Heart left ventricle (tissue), 16 donors: Measurements from ENCODE around the gene CLMN. TPM values are rescaled to one million over a fixed set of nuclear protein-coding genes. Genes with fewer than 3 reads are reported as not detected.

Experiments
- ATAC-seq, 4 donors: fragments of 200-7000 bp; cut with Tn5 transposase; one replicate each; pipeline ENCODE4 v1.9.1; 2020 to 2022; ENCODE audit warnings: moderate library complexity in 4 of 4, mild to moderate bottlenecking in 3 of 4, moderate number of reproducible peaks in 1 of 4
- DNase-seq, 5 donors: peaks; one replicate each; pipeline ENCODE4 v3.0.0-alpha.2; 2020
- H3K27ac ChIP-seq, 12 donors: fragments of 200-600 bp; sonication (generic) in 4 of 12; one replicate each; pipeline versions ENCODE4 v1.5.0 to v1.8.0; 2016 to 2022; ENCODE audit warnings: mild to moderate bottlenecking in 2 of 12
- H3K27me3 ChIP-seq, 9 donors: fragments of 200-600 bp; sonication (generic) in 2 of 9; one replicate each; pipeline versions ENCODE4 v1.5.1 to v1.8.0; 2016 to 2022; ENCODE audit warnings: mild to moderate bottlenecking in 3 of 9
- H3K36me3 ChIP-seq, 9 donors: fragments of 200-600 bp; sonication (generic) in 2 of 9; one replicate each; pipeline versions ENCODE4 v1.5.0 to v1.8.0; 2018 to 2022; ENCODE audit warnings: mild to moderate bottlenecking in 2 of 9
- H3K4me1 ChIP-seq, 12 donors: fragments of 200-600 bp; sonication (generic) in 4 of 12; one replicate each; pipeline versions ENCODE4 v1.5.0 to v1.8.0; 2016 to 2022; ENCODE audit warnings: mild to moderate bottlenecking in 3 of 12
- H3K4me3 ChIP-seq, 12 donors: fragments of 200-600 bp; sonication (generic) in 4 of 12; one replicate each; pipeline versions ENCODE4 v1.5.0 to v1.8.0; 2017 to 2022; ENCODE audit warnings: mild to moderate bottlenecking in 9 of 12, moderate library complexity in 4 of 12
- H3K9me3 ChIP-seq, 12 donors: fragments of 200-600 bp; sonication (generic) in 4 of 12; one replicate each; pipeline versions ENCODE4 v1.5.0 to v1.8.0; 2016 to 2022; ENCODE audit warnings: mild to moderate bottlenecking in 1 of 12
- POLR2A ChIP-seq, 2 donors: fragments of 450-650 bp; IDR thresholded peaks; one replicate each; pipeline ENCODE4 v1.6.1; 2017; ENCODE audit warnings: antibody characterized with exemption in 2 of 2, mild to moderate bottlenecking in 2 of 2, moderate library complexity in 2 of 2
- WGBS, 4 donors: extraction: QIAGEN DNeasy Blood & Tissue Kit in 2 of 4; methylation state at CpG; one replicate each; pipeline versions ENCODE4 v1.1.5 to v1.1.7; 2013 to 2018; 5-methylcytosine and 5-hydroxymethylcytosine counted together
- intact Hi-C, 10 donors: fragments of 100-400 bp; cut with DNase I; formaldehyde crosslinking; loops; one replicate each; pipeline versions ENCODE4 v1.11.1 to v1.14.2; 2022
- polyA plus RNA-seq, 2 donors: library from polyadenylated mRNA; stranded (reverse); fragments of 200-250 nt; gene quantifications; one replicate each; pipeline ENCODE4 v1.2.3, GENCODE V29; 2013
- total RNA-seq, 9 donors: library from RNA; depleted of rRNA in 2 of 9; stranded (reverse); fragments of >200 nt in 2 of 9; fragmentation: NEBNext Ultra II Directional in 3 of 9; extraction: Animal tissue kit (Norgen Biotek cat#: 25700) in 3 of 9; gene quantifications; one replicate each; pipeline versions ENCODE4 v1.1.0 to v1.2.4, GENCODE V29; 2016 to 2023
- TF ChIP-seq, protein P1 (sequence below), 12 donors: fragments of 200-600 bp; sonication (generic) in 4 of 12; IDR thresholded peaks; one replicate each; pipeline versions ENCODE4 v1.5.0 to v1.8.0; 2018 to 2022; ENCODE audit warnings: antibody characterized with exemption in 12 of 12, mild to moderate bottlenecking in 5 of 12
- donor health status: ischemic (EF 13 %, LVEDD 7.1; RV severe dilation, severe dysfunction).
- donor health status: healthy with polysubstance abuse.
- donor health status: DM: no; HTN: yes; CAD: no.
- donor health status: DM: no; HTN: no; CAD: no.
- donor health status: ischemic (EF 25% LVEDD 6.9; RV normal size, moderate dysfunction).
- donor health status: ischemic (EF 25% LVEDD 5.7; RV mildly dilated, moderate dysfunction).
- donor health status: healthy.
- donor health status: DM: yes; HTN: yes; CAD: no.
- donor health status: ischemic (EF 35%, LVEDD 5.7; RV mildly dilated, moderate dysfunction).
- donor health status: nonischemic (EF 11% LVEDD 7.7; RV severe dilation, severe dysfunction).
- donor health status: DM: yes; HTN: yes; CAD: no.
- donor health status: PGD.
- donor health status: ischemic (EF 29% LVEDD 5.4; RV normal size, mild dysfunction).
- donor health status: nonischemic (EF 23%, LVEDD 6.1; RV moderate dilation, normal function).

CLMN gene
- total and polyA plus RNA-seq, 11 donors = 3.1 to 10.2 (median 6.7) TPM

DNA sequence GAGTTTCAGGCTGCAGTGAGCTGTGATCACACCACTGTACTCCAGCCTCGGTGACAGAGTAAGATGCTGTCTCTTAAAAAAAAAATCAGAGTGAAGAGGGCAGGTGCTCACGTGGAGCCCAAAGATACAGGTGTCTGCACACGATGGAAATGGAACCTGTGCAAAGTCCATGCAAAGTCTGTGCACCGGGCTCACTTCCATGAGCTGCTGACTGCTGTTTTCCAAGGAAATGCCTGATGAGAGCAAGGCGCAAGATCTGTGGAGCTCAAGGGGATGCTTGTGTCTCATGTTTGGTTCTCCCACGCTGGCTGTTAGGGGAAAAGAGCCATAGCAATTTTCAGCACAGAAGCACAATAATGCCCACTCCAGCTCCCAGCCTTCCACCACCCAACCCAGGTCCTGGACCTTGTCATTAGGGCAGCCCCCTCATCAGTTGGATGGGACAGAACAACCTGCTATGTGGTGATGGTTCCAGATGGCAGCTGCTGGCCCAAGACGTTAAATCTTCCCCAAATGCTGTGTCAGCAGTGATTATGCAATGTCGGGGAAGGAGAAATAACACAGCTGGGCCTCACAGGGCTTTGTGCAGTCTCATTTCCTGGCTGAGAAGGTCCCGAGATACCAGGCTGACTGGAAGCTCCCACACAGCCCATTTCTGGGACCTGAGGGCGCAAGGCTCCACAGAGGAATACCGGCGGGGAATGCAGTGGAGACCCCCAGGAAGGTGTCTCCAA lies 134.5 kb downstream of the CLMN start:
- Histone ChIP-seq H3K4me3 (peak overlapping the region in 6 of 12 donors; percentile 8 to 51 (median 17)), H3K36me3 (no peaks in the 10 kb centered on the region), H3K4me1 (peaks cover 11 to 73% (median 54%) of the 10 kb centered on the region in 12 donors), H3K9me3 (peaks cover 0 to 12% (median 2%) of the 10 kb centered on the region in 12 donors), H3K27me3 (peaks cover 0 to 7% (median 0%) of the 10 kb centered on the region in 9 donors), H3K27ac (peak overlapping the region; percentile 69 to 97 (median 84))
- DNase-seq = peak; percentile 64 to 78 (median 74)
- intact Hi-C loops = loop anchor here in 3 of 10 donors (5.0 to 10.0 kb wide), 4 partner anchors 43 to 247 kb away; no protein-coding TSS in a partner anchor
- ATAC-seq = peak; percentile 71 to 91 (median 86)
- WGBS, 4 donors = 56 to 65% (median 59%) methylated on average over 12 of the region's 12 CpGs
- TF ChIP-seq, protein P1, sequence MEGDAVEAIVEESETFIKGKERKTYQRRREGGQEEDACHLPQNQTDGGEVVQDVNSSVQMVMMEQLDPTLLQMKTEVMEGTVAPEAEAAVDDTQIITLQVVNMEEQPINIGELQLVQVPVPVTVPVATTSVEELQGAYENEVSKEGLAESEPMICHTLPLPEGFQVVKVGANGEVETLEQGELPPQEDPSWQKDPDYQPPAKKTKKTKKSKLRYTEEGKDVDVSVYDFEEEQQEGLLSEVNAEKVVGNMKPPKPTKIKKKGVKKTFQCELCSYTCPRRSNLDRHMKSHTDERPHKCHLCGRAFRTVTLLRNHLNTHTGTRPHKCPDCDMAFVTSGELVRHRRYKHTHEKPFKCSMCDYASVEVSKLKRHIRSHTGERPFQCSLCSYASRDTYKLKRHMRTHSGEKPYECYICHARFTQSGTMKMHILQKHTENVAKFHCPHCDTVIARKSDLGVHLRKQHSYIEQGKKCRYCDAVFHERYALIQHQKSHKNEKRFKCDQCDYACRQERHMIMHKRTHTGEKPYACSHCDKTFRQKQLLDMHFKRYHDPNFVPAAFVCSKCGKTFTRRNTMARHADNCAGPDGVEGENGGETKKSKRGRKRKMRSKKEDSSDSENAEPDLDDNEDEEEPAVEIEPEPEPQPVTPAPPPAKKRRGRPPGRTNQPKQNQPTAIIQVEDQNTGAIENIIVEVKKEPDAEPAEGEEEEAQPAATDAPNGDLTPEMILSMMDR (IDR thresholded peaks at IDR 0.05) = no peak
- no peak for TF ChIP-seq POLR2A (IDR thresholded peaks at IDR 0.05)

DNA sequence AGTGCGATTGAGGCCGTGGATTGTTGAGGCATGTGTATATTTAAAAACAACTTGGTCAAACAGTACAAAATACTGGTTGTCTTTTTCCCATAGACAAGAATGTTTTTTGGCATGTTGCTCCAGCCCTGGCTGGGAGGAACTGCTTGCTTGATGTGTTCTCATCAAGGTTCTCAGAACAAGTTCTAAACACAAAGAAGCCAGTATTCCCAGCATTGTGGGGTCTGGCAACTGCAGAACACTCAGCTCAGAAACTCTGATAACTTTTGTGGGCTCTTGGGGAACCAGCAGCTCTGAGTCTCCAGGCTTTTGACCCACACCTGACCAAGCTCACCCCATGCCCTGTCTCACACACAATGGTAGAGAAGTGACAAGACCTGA lies 135.3 kb downstream of the CLMN start:
- Histone ChIP-seq H3K4me3 (no peak overlapping the region), H3K36me3 (no peaks in the 10 kb centered on the region), H3K4me1 (peaks cover 11 to 69% (median 49%) of the 10 kb centered on the region in 12 donors), H3K27ac (peak overlapping the region; percentile 69 to 97 (median 84)), H3K9me3 (peaks cover 0 to 12% (median 2%) of the 10 kb centered on the region in 12 donors), H3K27me3 (peaks cover 0 to 7% (median 0%) of the 10 kb centered on the region in 9 donors)
- DNase-seq (peak in 4 of 5 donors; percentile 48 to 68 (median 58)), ATAC-seq (peak; percentile 43 to 66 (median 54))
- intact Hi-C loops = loop anchor here in 2 of 10 donors (10.0 kb wide), 2 partner anchors 210 to 230 kb away; no protein-coding TSS in a partner anchor
- TF ChIP-seq, protein P1 (IDR thresholded peaks at IDR 0.05) = no peak
- TF ChIP-seq POLR2A (IDR thresholded peaks at IDR 0.05) = no peak
- WGBS, 4 donors = 38 to 61% (median 48%) methylated on average over 2 of the region's 2 CpGs

DNA sequence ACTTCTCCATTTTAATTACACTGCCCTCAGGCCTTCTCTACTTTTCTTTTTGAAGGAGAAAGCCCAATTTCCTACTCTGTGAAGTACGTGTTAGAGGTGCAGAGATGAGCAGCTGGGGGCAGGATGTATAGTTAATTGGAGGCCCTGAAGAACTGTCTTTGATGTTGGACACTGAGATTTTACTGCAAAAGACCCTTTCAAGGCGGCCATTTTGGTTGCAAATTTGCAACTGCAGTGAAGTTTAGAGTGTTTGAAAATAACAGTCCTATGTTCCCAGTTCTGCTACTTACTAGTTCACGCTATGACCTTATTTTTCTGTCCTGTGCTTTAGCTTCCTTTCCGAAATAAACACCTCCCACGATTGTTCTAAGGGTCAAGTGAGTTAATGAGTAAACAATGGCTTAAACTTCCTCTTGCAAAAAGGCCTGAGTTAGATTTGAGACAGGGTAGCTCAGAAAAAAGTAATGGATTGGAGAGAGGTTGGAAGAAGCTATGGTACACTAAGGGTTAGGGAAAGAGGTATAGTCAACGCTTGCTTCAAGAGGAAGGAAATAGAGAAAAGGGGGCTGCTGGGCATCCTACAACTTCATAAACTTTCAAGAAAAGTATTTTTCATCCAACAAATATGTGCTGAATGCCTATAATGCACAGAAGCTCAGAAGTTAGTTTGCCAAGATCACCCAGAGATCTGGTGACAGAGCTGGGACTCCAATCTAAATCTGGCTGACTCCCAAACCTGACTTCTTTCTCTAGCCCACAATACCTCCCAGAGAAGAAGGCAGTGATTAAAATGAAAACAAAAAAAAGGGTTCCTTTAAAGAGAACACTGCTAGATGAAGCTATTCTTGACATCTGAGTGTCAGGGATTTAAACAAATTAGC lies 135.9 kb downstream of the CLMN start:
- ATAC-seq = peak in 1 of 4 donors; percentile 55
- H3K9me3 ChIP-seq = peaks cover 0 to 12% (median 2%) of the 10 kb centered on the region in 12 donors
- H3K4me3 ChIP-seq = no peak overlapping the region
- peaks cover 0 to 7% (median 0%) of the 10 kb centered on the region in 9 donors for H3K27me3 ChIP-seq
- intact Hi-C loops = loop anchor here in 2 of 10 donors (10.0 kb wide), 2 partner anchors 211 to 231 kb away; no protein-coding TSS in a partner anchor
- no peak for DNase-seq
- peak overlapping the region; percentile 69 to 97 (median 84) for H3K27ac ChIP-seq
- no peaks in the 10 kb centered on the region for H3K36me3 ChIP-seq
- 56 to 65% (median 62%) methylated on average over 6 of the region's 6 CpGs for WGBS, 4 donors
- peaks cover 11 to 63% (median 46%) of the 10 kb centered on the region in 12 donors for H3K4me1 ChIP-seq
- TF ChIP-seq, protein P1 (IDR thresholded peaks at IDR 0.05) = no peak
- no peak for TF ChIP-seq POLR2A (IDR thresholded peaks at IDR 0.05)
